OCI-LY7 (cell line): Measurements from ENCODE around the gene CISD2. TPM values are rescaled to one million over a fixed set of nuclear protein-coding genes. Genes with fewer than 3 reads are reported as not detected.
A peak's percentile ranks its signal among the peaks of the same experiment; 100 is the strongest.

Experiments
- BruUV-seq: library from RNA; stranded (reverse); fragments of 400-500 nt; replicated peaks from 2 replicates; lab custom pipeline; 2021; lab: Mats Ljungman, UMichigan
- CTCF ChIA-PET: fragments of 300-600 bp; sonication (Branson Sonifier 250); formaldehyde crosslinking; loops from one replicate; lab custom pipeline; 2022; ENCODE audit warnings: antibody characterized with exemption; ENCODE audit not compliant: unreplicated experiment; lab: Charles Lee
- POLR2A ChIA-PET: fragments of 300-600 bp; sonication (Branson Sonifier 250); formaldehyde crosslinking; loops from one replicate; lab custom pipeline; 2022; ENCODE audit warnings: antibody characterized with exemption; lab: Charles Lee
- DNase-seq: peaks from one replicate; pipeline ENCODE4 v3.0.0-alpha.2; 2015; ENCODE audit warnings: low spot score
- H2AFZ ChIP-seq: fragments of 200-600 bp; sonication (generic), shearing (Covaris generic); 2 replicates; pipeline ENCODE4 v1.6.1; 2014; ENCODE audit warnings: mild to moderate bottlenecking, antibody characterized with exemption, low read length, moderate library complexity
- H3K27ac ChIP-seq: fragments of 200-600 bp; sonication (generic); 2 replicates; pipeline ENCODE4 v1.5.1; 2014; ENCODE audit warnings: mixed run types, low read depth, mild to moderate bottlenecking, moderate library complexity, low read length, inconsistent platforms; ENCODE audit not compliant: poor library complexity, severe bottlenecking
- H3K36me3 ChIP-seq: fragments of 200-600 bp; sonication (generic); 2 replicates; pipeline ENCODE4 v1.6.1; 2014; ENCODE audit warnings: mild to moderate bottlenecking, antibody characterized with exemption, low read length, moderate library complexity, mixed read lengths; ENCODE audit not compliant: insufficient read depth
- H3K4me1 ChIP-seq: fragments of 200-600 bp; sonication (generic); 2 replicates; pipeline ENCODE4 v1.5.1; 2014; ENCODE audit warnings: mild to moderate bottlenecking, low read length; ENCODE audit not compliant: insufficient read depth, poor library complexity, severe bottlenecking
- H3K4me2 ChIP-seq: fragments of 200-600 bp; sonication (generic); 2 replicates; pipeline ENCODE4 v1.6.1; 2014; ENCODE audit warnings: mild to moderate bottlenecking, low read length
- H3K4me3 ChIP-seq: fragments of 200-600 bp; sonication (generic); 2 replicates; pipeline ENCODE4 v1.5.1; 2014; ENCODE audit warnings: mild to moderate bottlenecking, low read depth, low read length; ENCODE audit not compliant: poor library complexity, severe bottlenecking
- H3K79me2 ChIP-seq: fragments of 200-600 bp; sonication (generic); 2 replicates; pipeline ENCODE4 v1.6.1; 2016; ENCODE audit warnings: low read depth, mild to moderate bottlenecking, low read length, moderate library complexity, mixed read lengths; ENCODE audit not compliant: insufficient read depth
- H3K9me2 ChIP-seq: fragments of 200-600 bp; sonication (generic); 2 replicates; pipeline ENCODE4 v1.6.1; 2016; ENCODE audit warnings: mild to moderate bottlenecking, low read length, mixed read lengths; ENCODE audit not compliant: insufficient read depth
- H3K9me3 ChIP-seq: fragments of 200-600 bp; sonication (generic); 2 replicates; pipeline ENCODE4 v1.6.1; 2014; ENCODE audit warnings: mild to moderate bottlenecking, mixed run types, low read length, mixed read lengths
- H4K20me1 ChIP-seq: fragments of 200-600 bp; sonication (generic); 2 replicates; pipeline ENCODE4 v1.6.1; 2014; ENCODE audit warnings: mild to moderate bottlenecking, antibody characterized with exemption, low read length, moderate library complexity, mixed read lengths; ENCODE audit not compliant: insufficient read depth
- CTCF ChIP-seq: fragments of 200-600 bp; sonication (generic); conservative IDR thresholded peaks from 2 replicates; pipeline ENCODE4 v1.5.1; 2014; ENCODE audit warnings: mild to moderate bottlenecking, antibody characterized with exemption, low read length, moderate library complexity, mixed read lengths
- EZH2phosphoT487 ChIP-seq: fragments of 200-600 bp; sonication (generic); IDR thresholded peaks from 2 replicates; pipeline ENCODE4 v1.6.1; 2018; ENCODE audit warnings: low read depth, borderline replicate concordance, mild to moderate bottlenecking, mixed run types, antibody characterized with exemption, low read length, moderate library complexity, mixed read lengths
- intact Hi-C: fragments of 100-400 bp; cut with micrococcal nuclease; formaldehyde crosslinking; loops from one replicate; pipeline ENCODE4 v1.10.0; 2022; ENCODE audit not compliant: unreplicated experiment
- total RNA-seq, 2 experiments: library from RNA; depleted of rRNA in 1 of 2; stranded (reverse); fragments of >200 nt in 1 of 2; shearing (Covaris generic) in 1 of 2; gene quantifications; 2 replicates each; pipeline ENCODE4 v1.2.3, GENCODE V29; 2014 to 2022

CISD2 gene
- total RNA-seq, 2 experiments from 2014 or later, result 34.6 to 37.6 TPM

GRCh38 chr4:102828497-102828808, 40.3 kb upstream of the CISD2 start:
- no peak for DNase-seq
- Histone ChIP-seq H2AFZ (peak overlapping the region; percentile 11; the same call in 1 of the 2 replicates), H3K27ac (peak overlapping the region; percentile 94), H3K9me3 (no peaks in the 10 kb centered on the region), H4K20me1 (peaks cover 19% of the 10 kb centered on the region), H3K36me3 (peaks cover 32% of the 10 kb centered on the region), H3K79me2 (peaks cover 70% of the 10 kb centered on the region), H3K4me2 (peak overlapping the region; percentile 92), H3K4me1 (peaks cover 33% of the 10 kb centered on the region), H3K9me2 (no peaks in the 10 kb centered on the region), H3K4me3 (peak overlapping the region; percentile 89)
- intact Hi-C loops, result loop anchor here (1.0 to 5.0 kb wide), 7 partner anchors 40 to 1481 kb away; partner anchors contain the start of genes BDH2, CISD2, NFKB1 and PPP3CA
- ChIA-PET CTCF (interaction anchor here (0.6 to 1.6 kb wide), 4 partner anchors 11 to 272 kb away, joined by 3 to 7 read pairs (median 4); partner anchors contain the start of gene CISD2), POLR2A (interaction anchor here (0.6 to 11.2 kb wide), 15 partner anchors 10 to 398 kb away, joined by 3 to 116 read pairs (median 6); partner anchors contain the start of genes CISD2 and MANBA)
- TF ChIP-seq EZH2phosphoT487, result no peak
- TF ChIP-seq CTCF, result no peak
- TSS peak; percentile 95 for BruUV-seq

DNA sequence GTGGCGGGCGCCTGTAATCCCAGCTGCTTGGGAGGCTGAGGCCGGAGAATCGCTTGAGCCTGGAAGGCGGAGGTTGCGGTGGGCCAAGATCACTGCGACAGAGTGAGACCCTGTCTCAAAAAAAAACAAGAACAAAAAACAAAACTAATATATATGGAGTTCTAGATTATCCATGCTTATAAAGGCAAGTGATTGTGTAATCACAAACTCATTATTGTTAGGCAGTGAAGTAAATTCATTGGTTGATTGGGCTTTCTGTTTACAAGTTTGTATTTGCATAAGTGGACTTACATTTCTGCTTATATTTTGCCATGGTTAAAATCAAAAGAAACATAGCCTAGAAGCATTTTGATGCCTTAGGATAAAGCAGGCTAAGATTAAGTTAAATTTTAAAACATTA, 39.0 kb upstream of the CISD2 start:
- intact Hi-C loops, result loop anchor here (2.0 to 5.0 kb wide), 5 partner anchors 177 to 1483 kb away; partner anchors contain the start of genes BDH2, NFKB1 and PPP3CA
- peak overlapping the region; percentile 92 for H3K4me2 ChIP-seq
- peaks cover 19% of the 10 kb centered on the region for H3K36me3 ChIP-seq
- H3K79me2 ChIP-seq, result peaks cover 56% of the 10 kb centered on the region
- CTCF ChIA-PET, result no interaction called here
- no peaks in the 10 kb centered on the region for H3K9me3 ChIP-seq
- TF ChIP-seq EZH2phosphoT487 (no peak), CTCF (no peak)
- no peak overlapping the region for H2AFZ ChIP-seq
- no peak for DNase-seq
- peaks cover 20% of the 10 kb centered on the region for H3K4me1 ChIP-seq
- POLR2A ChIA-PET, result interaction anchor here (1.0 to 11.2 kb wide), 7 partner anchors 8 to 46 kb away, joined by 4 to 116 read pairs (median 8); partner anchors contain the start of gene CISD2
- H4K20me1 ChIP-seq, result peaks cover 5% of the 10 kb centered on the region
- no peak overlapping the region for H3K4me3 ChIP-seq
- BruUV-seq, result no TSS peak
- no peaks in the 10 kb centered on the region for H3K9me2 ChIP-seq
- no peak overlapping the region for H3K27ac ChIP-seq

GRCh38 chr4:102832105-102832504, 36.7 kb upstream of the CISD2 start:
- H3K9me2 ChIP-seq, result no peaks in the 10 kb centered on the region
- H2AFZ ChIP-seq, result no peak overlapping the region
- H3K36me3 ChIP-seq, result 0 out of 2 replicates have a peak, but pooled peaks cover 3% of the 10 kb centered on the region
- DNase-seq, result no peak
- POLR2A ChIA-PET, result interaction anchor here (1.1 to 11.2 kb wide), 2 partner anchors 26 to 34 kb away, joined by 4 to 116 read pairs; partner anchors contain the start of gene CISD2
- CTCF ChIA-PET, result no interaction called here
- no TSS peak for BruUV-seq
- no peak overlapping the region for H3K27ac ChIP-seq
- no peaks in the 10 kb centered on the region for H4K20me1 ChIP-seq
- no peak overlapping the region for H3K4me3 ChIP-seq
- H3K4me1 ChIP-seq, result peaks cover 20% of the 10 kb centered on the region
- H3K79me2 ChIP-seq, result peaks cover 40% of the 10 kb centered on the region
- H3K4me2 ChIP-seq, result no peak overlapping the region
- TF ChIP-seq CTCF (no peak), EZH2phosphoT487 (no peak)
- intact Hi-C loops, result no loop called here
- no peaks in the 10 kb centered on the region for H3K9me3 ChIP-seq
